ENCODE data around the gene RAP1GAP. TPM values are rescaled to one million over a fixed set of nuclear protein-coding genes. Genes with fewer than 3 reads are reported as not detected.
A peak's percentile ranks its signal among the peaks of the same experiment; 100 is the strongest.

RAP1GAP gene
- total and polyA plus RNA-seq, 9 of the 15 experiments (the other 6 are each of a cell fraction or from before 2014, with no cell fraction given), result 0.29 to 30.2 (median 19.2) TPM

DNA sequence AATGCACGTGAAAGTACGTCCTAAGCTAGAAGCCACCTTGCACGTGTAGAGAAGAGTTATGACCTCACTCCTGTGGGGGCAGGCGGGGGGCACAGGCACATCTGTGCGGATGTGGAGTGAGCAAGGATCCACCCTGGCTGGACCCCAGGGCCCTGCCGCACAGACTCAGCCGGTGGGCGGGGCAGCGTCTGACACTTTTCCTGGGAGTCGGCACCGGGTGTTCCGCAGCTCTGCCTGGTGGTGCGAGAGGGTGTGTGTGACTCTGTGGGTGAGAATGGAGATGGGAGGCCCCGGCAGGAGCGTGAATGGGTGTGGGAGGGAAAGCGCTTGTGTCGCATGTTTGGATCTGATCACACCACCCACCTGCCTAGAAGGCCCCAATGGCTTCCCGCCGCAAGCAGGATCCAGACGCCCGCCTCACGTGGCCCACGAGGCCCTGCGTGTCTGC lies 29.5 kb downstream of the RAP1GAP start (continued):
- no peak for TF ChIP-seq HNRNPLL (IDR thresholded peaks at IDR 0.05; ENCODE audit: low read depth, low read length, poor library complexity, severe bottlenecking)
- peak; percentile 30; the same call in 1 of the 2 replicates for TF ChIP-seq VEZF1 (CRISPR knock-in tag; IDR thresholded peaks at IDR 0.05)
- TF ChIP-seq ZFX (CRISPR knock-in tag; IDR thresholded peaks at IDR 0.05), result peak; percentile 2
- no peak for TF ChIP-seq ZNF3 (CRISPR knock-in tag; IDR thresholded peaks at IDR 0.05)
- TF ChIP-seq KLF10 (CRISPR knock-in tag; IDR thresholded peaks at IDR 0.05), result no peak
- TF ChIP-seq, protein P1, sequence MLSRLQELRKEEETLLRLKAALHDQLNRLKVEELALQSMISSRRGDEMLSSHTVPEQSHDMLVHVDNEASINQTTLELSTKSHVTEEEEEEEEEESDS (CRISPR knock-in tag; IDR thresholded peaks at IDR 0.05), result no peak
- TF ChIP-seq ZNF444 (CRISPR knock-in tag; IDR thresholded peaks at IDR 0.05), result no peak
- peak in 1 of 2 experiments; percentile 24; a peak in 1 of 4 replicates for TF ChIP-seq HDAC1 (IDR thresholded peaks at IDR 0.05)
- TF ChIP-seq HDAC2 (IDR thresholded peaks at IDR 0.05), result peak; percentile 20; the same call in 1 of the 2 replicates
- TF ChIP-seq ZSCAN29 (IDR thresholded peaks at IDR 0.05), result no peak
- TF ChIP-seq ZNF583 (CRISPR knock-in tag; IDR thresholded peaks at IDR 0.05), result peak; percentile 60; the same call in 1 of the 2 replicates
- no peak for TF ChIP-seq ZNF780A (CRISPR knock-in tag; IDR thresholded peaks at IDR 0.05)
- no peak for TF ChIP-seq CBFB (CRISPR knock-in tag; IDR thresholded peaks at IDR 0.05)
- TF ChIP-seq CXXC5 (CRISPR knock-in tag; IDR thresholded peaks at IDR 0.05), result peak; percentile 60
- TF ChIP-seq PHF8 (IDR thresholded peaks at IDR 0.05; ENCODE audit: borderline replicate concordance, low read length), result peak; percentile 7; the same call in 1 of the 2 replicates
- TF ChIP-seq, protein P2, sequence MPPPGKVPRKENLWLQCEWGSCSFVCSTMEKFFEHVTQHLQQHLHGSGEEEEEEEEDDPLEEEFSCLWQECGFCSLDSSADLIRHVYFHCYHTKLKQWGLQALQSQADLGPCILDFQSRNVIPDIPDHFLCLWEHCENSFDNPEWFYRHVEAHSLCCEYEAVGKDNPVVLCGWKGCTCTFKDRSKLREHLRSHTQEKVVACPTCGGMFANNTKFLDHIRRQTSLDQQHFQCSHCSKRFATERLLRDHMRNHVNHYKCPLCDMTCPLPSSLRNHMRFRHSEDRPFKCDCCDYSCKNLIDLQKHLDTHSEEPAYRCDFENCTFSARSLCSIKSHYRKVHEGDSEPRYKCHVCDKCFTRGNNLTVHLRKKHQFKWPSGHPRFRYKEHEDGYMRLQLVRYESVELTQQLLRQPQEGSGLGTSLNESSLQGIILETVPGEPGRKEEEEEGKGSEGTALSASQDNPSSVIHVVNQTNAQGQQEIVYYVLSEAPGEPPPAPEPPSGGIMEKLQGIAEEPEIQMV (tag; conservative IDR thresholded peaks at IDR 0.05; ENCODE audit: low read depth), result no peak
- TF ChIP-seq, protein P3, sequence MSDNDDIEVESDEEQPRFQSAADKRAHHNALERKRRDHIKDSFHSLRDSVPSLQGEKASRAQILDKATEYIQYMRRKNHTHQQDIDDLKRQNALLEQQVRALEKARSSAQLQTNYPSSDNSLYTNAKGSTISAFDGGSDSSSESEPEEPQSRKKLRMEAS (CRISPR knock-in tag; IDR thresholded peaks at IDR 0.05), result 0 out of 2 replicates have a peak, but pooled peaks have one; percentile 42
- no peak for TF ChIP-seq ZNF764 (CRISPR knock-in tag; IDR thresholded peaks at IDR 0.05; ENCODE audit: low read depth)
- no peak for TF ChIP-seq ZNF316 (IDR thresholded peaks at IDR 0.05)
- no peak for TF ChIP-seq NONO (IDR thresholded peaks at IDR 0.05; ENCODE audit: low read depth in 2 of 2, low read length in 1 of 2)

Data from K562 (cell line).